ENCODE measurements around the gene ADORA2A. TPM values are rescaled to one million over a fixed set of nuclear protein-coding genes. Genes with fewer than 3 reads are reported as not detected.

The ADORA2A gene
- polyA plus RNA-seq, 1 donor from 2014 or later: 26.6 TPM

- Mint-ChIP-seq H3K9me3 (no peaks in the 10 kb centered on the region), H3K4me3 (peak overlapping the region in 1 of 4 donors; percentile 75), H3K27me3 (no peaks in the 10 kb centered on the region), H3K36me3 (peaks cover 6% of the 10 kb centered on the region), H3K4me1 (peaks cover 16 to 31% (median 26%) of the 10 kb centered on the region in 3 donors), H3K27ac (peak overlapping the region in 2 of 3 donors; percentile 71 to 85)
Observed at GRCh38 chr22:24440718-24441405, 13.5 kb downstream of the ADORA2A start.

GRCh38 chr22:24441406-24442351 lies 14.3 kb downstream of the ADORA2A start:
- H3K27me3 Mint-ChIP-seq: no peaks in the 10 kb centered on the region
- no peak overlapping the region for H3K4me3 Mint-ChIP-seq
- H3K36me3 Mint-ChIP-seq: peaks cover 6% of the 10 kb centered on the region
- H3K4me1 Mint-ChIP-seq: peaks cover 16 to 28% (median 24%) of the 10 kb centered on the region in 3 donors
- no peaks in the 10 kb centered on the region for H3K9me3 Mint-ChIP-seq
- H3K27ac Mint-ChIP-seq: no peak overlapping the region

- Mint-ChIP-seq H3K4me1 (peaks cover 15 to 22% (median 17%) of the 10 kb centered on the region in 3 donors), H3K27ac (no peak overlapping the region), H3K27me3 (no peaks in the 10 kb centered on the region), H3K36me3 (peaks cover 8% of the 10 kb centered on the region), H3K4me3 (no peak overlapping the region), H3K9me3 (no peaks in the 10 kb centered on the region)
Observed at GRCh38 chr22:24442352-24442744, 14.9 kb downstream of the ADORA2A start.

GRCh38 chr22:24443668-24444067 lies 16.3 kb downstream of the ADORA2A start:
- H3K4me3 Mint-ChIP-seq: no peak overlapping the region
- peaks cover 5 to 11% (median 5%) of the 10 kb centered on the region in 3 donors for H3K4me1 Mint-ChIP-seq
- H3K9me3 Mint-ChIP-seq: no peaks in the 10 kb centered on the region
- H3K36me3 Mint-ChIP-seq: peaks cover 9% of the 10 kb centered on the region
- H3K27ac Mint-ChIP-seq: peak overlapping the region in 1 of 3 donors; percentile 28
- no peaks in the 10 kb centered on the region for H3K27me3 Mint-ChIP-seq

- Mint-ChIP-seq H3K4me3 (no peak overlapping the region), H3K27ac (no peak overlapping the region), H3K36me3 (peaks cover 9% of the 10 kb centered on the region)
Observed at GRCh38 chr22:24444251-24444650, 16.9 kb downstream of the ADORA2A start.

GRCh38 chr22:24444729-24445466 lies 17.5 kb downstream of the ADORA2A start:
- Mint-ChIP-seq H3K4me3 (no peak overlapping the region), H3K27ac (no peak overlapping the region), H3K27me3 (no peaks in the 10 kb centered on the region), H3K9me3 (no peaks in the 10 kb centered on the region), H3K36me3 (peaks cover 11% of the 10 kb centered on the region), H3K4me1 (peaks cover 5 to 9% (median 9%) of the 10 kb centered on the region in 3 donors)

More at GRCh38 chr22:24444251-24444650, 16.9 kb downstream of the ADORA2A start:
- H3K4me1 Mint-ChIP-seq: peaks cover 5 to 9% (median 6%) of the 10 kb centered on the region in 3 donors
- H3K27me3 Mint-ChIP-seq: no peaks in the 10 kb centered on the region
- H3K9me3 Mint-ChIP-seq: no peaks in the 10 kb centered on the region

- Mint-ChIP-seq H3K4me3 (no peak overlapping the region), H3K4me1 (peaks cover 10 to 15% (median 11%) of the 10 kb centered on the region in 3 donors)
Observed at GRCh38 chr22:24445481-24446259, 18.3 kb downstream of the ADORA2A start.

GRCh38 chr22:24446260-24446611 lies 18.8 kb downstream of the ADORA2A start:
- H3K27me3 Mint-ChIP-seq: no peaks in the 10 kb centered on the region
- no peaks in the 10 kb centered on the region for H3K9me3 Mint-ChIP-seq
- no peak overlapping the region for H3K4me3 Mint-ChIP-seq
- H3K36me3 Mint-ChIP-seq: peaks cover 8% of the 10 kb centered on the region
- H3K27ac Mint-ChIP-seq: no peak overlapping the region
- peaks cover 6 to 17% (median 10%) of the 10 kb centered on the region in 3 donors for H3K4me1 Mint-ChIP-seq

More at GRCh38 chr22:24445481-24446259, 18.3 kb downstream of the ADORA2A start:
- H3K36me3 Mint-ChIP-seq: peaks cover 11% of the 10 kb centered on the region
- H3K27me3 Mint-ChIP-seq: no peaks in the 10 kb centered on the region
- no peak overlapping the region for H3K27ac Mint-ChIP-seq
- no peaks in the 10 kb centered on the region for H3K9me3 Mint-ChIP-seq

- Mint-ChIP-seq H3K4me3 (peak overlapping the region in 1 of 4 donors; percentile 22), H3K4me1 (peaks cover 6 to 15% (median 7%) of the 10 kb centered on the region in 3 donors), H3K27ac (peak overlapping the region in 1 of 3 donors; percentile 34), H3K9me3 (no peaks in the 10 kb centered on the region), H3K27me3 (no peaks in the 10 kb centered on the region), H3K36me3 (peaks cover 7% of the 10 kb centered on the region)
Observed at GRCh38 chr22:24450610-24451009, 23.2 kb downstream of the ADORA2A start.

GRCh38 chr22:24451162-24451561 lies 23.8 kb downstream of the ADORA2A start:
- Mint-ChIP-seq H3K36me3 (peaks cover 7% of the 10 kb centered on the region), H3K4me3 (no peak overlapping the region), H3K27me3 (no peaks in the 10 kb centered on the region), H3K9me3 (no peaks in the 10 kb centered on the region), H3K27ac (no peak overlapping the region), H3K4me1 (peaks cover 7 to 15% (median 11%) of the 10 kb centered on the region in 3 donors)

GRCh38 chr22:24453853-24454252 lies 26.5 kb downstream of the ADORA2A start:
- no peak overlapping the region for H3K27ac Mint-ChIP-seq
- H3K36me3 Mint-ChIP-seq: peaks cover 5% of the 10 kb centered on the region
- no peaks in the 10 kb centered on the region for H3K27me3 Mint-ChIP-seq
- no peaks in the 10 kb centered on the region for H3K9me3 Mint-ChIP-seq
- H3K4me3 Mint-ChIP-seq: no peak overlapping the region
- H3K4me1 Mint-ChIP-seq: peaks cover 5 to 15% (median 11%) of the 10 kb centered on the region in 3 donors

- Mint-ChIP-seq H3K4me3 (no peak overlapping the region), H3K27me3 (no peaks in the 10 kb centered on the region), H3K9me3 (no peaks in the 10 kb centered on the region), H3K27ac (no peak overlapping the region), H3K4me1 (peaks cover 0 to 11% (median 8%) of the 10 kb centered on the region in 3 donors), H3K36me3 (peaks cover 6% of the 10 kb centered on the region)
Observed at GRCh38 chr22:24455039-24455438, 27.6 kb downstream of the ADORA2A start.

- H3K36me3 Mint-ChIP-seq: peaks cover 6% of the 10 kb centered on the region
- no peaks in the 10 kb centered on the region for H3K9me3 Mint-ChIP-seq
- no peaks in the 10 kb centered on the region for H3K27me3 Mint-ChIP-seq
- H3K4me3 Mint-ChIP-seq: no peak overlapping the region
- no peak overlapping the region for H3K27ac Mint-ChIP-seq
- peaks cover 4 to 5% (median 4%) of the 10 kb centered on the region in 3 donors for H3K4me1 Mint-ChIP-seq
Observed at GRCh38 chr22:24455751-24456426, 28.5 kb downstream of the ADORA2A start.

Data from IgD-negative memory B cell (primary cell).